Tibial artery (tissue), 4 donors: ENCODE results near the gene SLC26A1.
A peak's percentile ranks its signal among the peaks of the same experiment; 100 is the strongest.

Experiments used
- DNase-seq, 2 donors: peaks; one replicate each; pipeline ENCODE4 v3.0.0-alpha.2; 2019
- H3K27ac ChIP-seq, 2 donors: fragments of 200-600 bp; sonication (generic) in 1 of 2; 1 replicate in 1 of 2; 2 replicates in 1 of 2; pipeline ENCODE4 v1.5.1; 2018 to 2019; ENCODE audit warnings: mild to moderate bottlenecking in 1 of 2
- H3K27me3 ChIP-seq, 2 donors: fragments of 200-600 bp; sonication (generic) in 1 of 2; one replicate each; pipeline versions ENCODE4 v1.5.1 to v1.6.0; 2016 to 2019
- H3K36me3 ChIP-seq, 3 donors: fragments of 200-600 bp; sonication (generic) in 2 of 3; one replicate each; pipeline ENCODE4 v1.5.1; 2016 to 2019; ENCODE audit warnings: mild to moderate bottlenecking in 2 of 3
- H3K4me1 ChIP-seq, 4 donors: fragments of 200-600 bp; sonication (generic) in 2 of 4; 1 replicate in 3 of 4; 2 replicates in 1 of 4; pipeline ENCODE4 v1.5.1; 2016 to 2019
- H3K4me3 ChIP-seq, 2 donors: fragments of 200-600 bp; sonication (generic) in 1 of 2; 1 replicate in 1 of 2; 2 replicates in 1 of 2; pipeline ENCODE4 v1.5.1; 2018 to 2019; ENCODE audit warnings: mild to moderate bottlenecking in 2 of 2
- H3K9me3 ChIP-seq, 3 donors: fragments of 200-600 bp; sonication (generic) in 1 of 3; one replicate each; pipeline ENCODE4 v1.5.1; 2016 to 2019
- intact Hi-C: fragments of 100-400 bp; cut with DNase I; formaldehyde crosslinking; loops from one replicate; pipeline ENCODE4 v1.15.0; 2023; ENCODE audit warnings: low total_unique reads
- TF ChIP-seq, protein P1 (sequence below), 2 experiments: fragments of 200-600 bp in 1 of 2; fragments of 450-650 bp in 1 of 2; IDR thresholded peaks; one replicate each; pipeline ENCODE4 v1.5.1; 2017 to 2019; ENCODE audit warnings: antibody characterized with exemption in 2 of 2, mild to moderate bottlenecking in 1 of 2, moderate library complexity in 1 of 2

Gene SLC26A1

DNA sequence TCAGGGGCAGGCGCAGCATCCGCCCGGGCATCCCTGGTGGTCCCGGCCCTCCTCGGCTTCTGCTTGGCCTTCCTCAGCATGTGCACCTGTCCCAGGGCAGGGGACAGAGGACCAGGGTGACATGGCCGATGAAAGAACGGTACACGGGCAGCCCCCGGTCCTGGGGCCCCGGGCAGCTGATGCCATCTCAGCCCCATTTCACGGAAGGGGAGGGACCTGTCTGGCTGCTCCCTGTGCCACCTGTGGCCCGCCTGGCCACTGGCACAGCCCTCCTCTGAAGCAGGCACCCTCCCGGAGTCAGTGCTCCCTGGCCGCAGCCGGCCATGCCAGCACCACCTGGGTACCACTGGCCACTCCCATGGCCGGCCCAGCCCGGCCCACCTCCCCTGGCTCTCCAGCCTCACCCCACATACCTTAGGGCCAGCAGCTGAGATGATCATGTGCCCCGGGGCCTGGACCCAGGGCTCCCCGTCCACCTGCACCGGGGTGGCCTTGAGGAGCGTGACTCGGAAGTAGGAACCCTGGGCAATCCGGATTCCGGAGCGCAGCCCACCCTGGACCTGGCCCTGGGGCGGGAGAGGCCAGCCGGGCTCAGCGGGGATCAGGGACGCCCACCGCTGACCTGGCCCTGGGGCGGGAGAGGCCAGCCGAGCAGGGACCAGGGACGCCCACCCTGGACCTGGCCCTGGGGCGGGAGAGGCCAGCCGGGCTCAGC, 32.4 kb downstream of the SLC26A1 start:
- TF ChIP-seq, protein P1, sequence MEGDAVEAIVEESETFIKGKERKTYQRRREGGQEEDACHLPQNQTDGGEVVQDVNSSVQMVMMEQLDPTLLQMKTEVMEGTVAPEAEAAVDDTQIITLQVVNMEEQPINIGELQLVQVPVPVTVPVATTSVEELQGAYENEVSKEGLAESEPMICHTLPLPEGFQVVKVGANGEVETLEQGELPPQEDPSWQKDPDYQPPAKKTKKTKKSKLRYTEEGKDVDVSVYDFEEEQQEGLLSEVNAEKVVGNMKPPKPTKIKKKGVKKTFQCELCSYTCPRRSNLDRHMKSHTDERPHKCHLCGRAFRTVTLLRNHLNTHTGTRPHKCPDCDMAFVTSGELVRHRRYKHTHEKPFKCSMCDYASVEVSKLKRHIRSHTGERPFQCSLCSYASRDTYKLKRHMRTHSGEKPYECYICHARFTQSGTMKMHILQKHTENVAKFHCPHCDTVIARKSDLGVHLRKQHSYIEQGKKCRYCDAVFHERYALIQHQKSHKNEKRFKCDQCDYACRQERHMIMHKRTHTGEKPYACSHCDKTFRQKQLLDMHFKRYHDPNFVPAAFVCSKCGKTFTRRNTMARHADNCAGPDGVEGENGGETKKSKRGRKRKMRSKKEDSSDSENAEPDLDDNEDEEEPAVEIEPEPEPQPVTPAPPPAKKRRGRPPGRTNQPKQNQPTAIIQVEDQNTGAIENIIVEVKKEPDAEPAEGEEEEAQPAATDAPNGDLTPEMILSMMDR (IDR thresholded peaks at IDR 0.05) = no peak
- Histone ChIP-seq H3K27ac (no peak overlapping the region), H3K9me3 (no peaks in the 10 kb centered on the region), H3K36me3 (peaks cover 4 to 97% (median 58%) of the 10 kb centered on the region in 3 donors), H3K4me1 (no peaks in the 10 kb centered on the region), H3K4me3 (no peak overlapping the region), H3K27me3 (no peaks in the 10 kb centered on the region)
- no peak for DNase-seq
- intact Hi-C loops = no loop called here

DNA sequence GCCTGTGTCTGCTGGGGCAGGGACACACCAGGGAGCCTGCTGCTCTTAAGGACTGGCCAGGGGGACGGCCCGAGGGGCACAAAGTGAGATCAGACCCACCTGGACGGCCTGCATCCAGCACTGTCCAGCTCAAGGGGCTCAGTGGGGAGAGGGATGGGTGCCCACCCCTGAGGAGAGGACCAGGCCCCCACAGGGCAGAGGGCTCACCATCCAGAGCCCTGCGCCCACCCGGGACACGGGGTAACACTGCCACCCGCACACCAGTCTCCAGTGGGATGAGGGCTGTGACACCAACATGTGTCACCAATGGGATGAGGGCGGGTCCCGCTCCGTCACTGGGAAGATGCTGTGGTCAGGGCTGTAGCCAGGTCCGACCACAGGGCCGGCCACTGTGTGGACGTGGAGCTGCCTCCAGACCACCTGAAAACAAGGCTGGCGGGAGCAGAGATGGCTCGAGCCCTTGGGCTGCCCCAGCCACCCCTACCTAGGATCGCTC, 33.0 kb downstream of the SLC26A1 start:
- H3K4me1 ChIP-seq = no peaks in the 10 kb centered on the region
- intact Hi-C loops = no loop called here
- H3K27me3 ChIP-seq = no peaks in the 10 kb centered on the region
- H3K4me3 ChIP-seq = no peak overlapping the region
- no peaks in the 10 kb centered on the region for H3K9me3 ChIP-seq
- no peak for DNase-seq
- TF ChIP-seq, protein P1 (IDR thresholded peaks at IDR 0.05) = no peak
- peaks cover 4 to 97% (median 58%) of the 10 kb centered on the region in 3 donors for H3K36me3 ChIP-seq
- no peak overlapping the region for H3K27ac ChIP-seq

DNA sequence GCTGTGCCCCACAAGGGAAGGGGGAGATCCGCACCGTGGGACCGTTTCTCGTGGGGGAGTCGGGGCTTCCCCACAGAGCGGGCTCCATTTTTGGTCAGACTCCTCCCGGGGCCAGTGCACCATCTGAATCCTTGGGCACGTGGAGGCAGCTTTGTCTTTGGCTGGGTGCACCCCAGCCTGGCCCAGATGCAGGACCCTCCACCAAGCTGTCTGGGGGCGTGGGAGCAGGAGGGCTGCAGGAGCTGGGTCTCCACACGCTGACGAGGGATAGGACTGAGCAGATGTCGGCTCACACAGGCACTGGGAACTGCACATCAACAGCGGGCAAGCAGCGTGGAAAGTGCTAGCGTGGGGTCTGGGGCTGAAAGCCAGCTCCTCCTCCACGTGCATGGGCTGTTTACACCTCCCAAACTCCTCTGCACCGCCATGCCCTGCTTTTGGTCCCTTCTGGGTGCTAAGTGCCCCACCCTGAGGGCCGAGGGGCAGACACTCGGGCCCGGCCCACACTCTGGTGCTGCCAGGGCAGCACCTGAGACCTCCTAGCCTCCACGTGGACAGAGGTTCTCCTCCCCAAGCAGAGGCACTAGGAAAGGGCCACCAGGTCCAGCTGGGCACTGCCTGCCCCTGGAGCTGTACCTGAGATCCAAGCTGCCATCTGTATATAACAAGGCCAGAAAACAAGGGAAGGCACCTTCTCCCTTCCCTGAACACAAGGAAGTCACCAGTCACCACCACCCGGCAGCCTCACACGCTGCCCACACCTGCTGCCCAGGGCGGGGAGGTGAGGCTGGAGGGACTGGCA, 33.7 kb downstream of the SLC26A1 start:
- Histone ChIP-seq H3K9me3 (no peaks in the 10 kb centered on the region), H3K27ac (no peak overlapping the region), H3K36me3 (peaks cover 4 to 97% (median 60%) of the 10 kb centered on the region in 3 donors), H3K4me1 (no peaks in the 10 kb centered on the region), H3K4me3 (no peak overlapping the region), H3K27me3 (no peaks in the 10 kb centered on the region)
- DNase-seq = peak; percentile 16 to 59
- TF ChIP-seq, protein P1 (IDR thresholded peaks at IDR 0.05) = no peak
- intact Hi-C loops = no loop called here

DNA sequence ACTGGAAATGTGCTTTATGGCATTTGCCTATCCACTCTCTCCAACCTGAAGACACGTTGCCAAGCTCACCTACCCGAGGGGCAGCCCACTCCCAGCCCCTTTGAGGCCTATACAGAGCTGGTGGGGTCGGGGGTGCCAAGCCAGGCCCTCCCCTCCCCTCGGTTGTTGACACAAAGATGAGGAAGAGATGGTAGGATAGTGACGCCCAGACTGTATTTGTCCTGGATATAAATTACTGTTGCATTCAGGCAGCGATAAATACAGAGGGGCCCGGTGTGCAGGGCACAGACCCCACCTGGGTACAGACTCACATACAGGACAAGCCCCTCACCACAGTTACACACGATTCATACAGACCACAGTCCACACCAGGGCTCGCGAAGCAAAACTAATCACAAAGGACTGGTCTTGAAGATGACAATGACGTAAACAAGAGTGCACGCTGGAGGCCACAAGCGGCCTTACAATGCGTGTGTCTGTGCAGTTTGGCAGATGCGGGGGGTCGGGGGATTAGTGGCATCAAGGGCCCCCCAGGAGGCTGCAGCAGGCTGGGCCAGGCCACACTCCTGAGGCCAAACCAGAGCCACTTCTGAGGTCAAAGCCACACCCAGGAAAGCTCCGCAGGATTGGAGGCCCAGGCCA, 34.4 kb downstream of the SLC26A1 start:
- Histone ChIP-seq H3K4me3 (no peak overlapping the region), H3K27me3 (no peaks in the 10 kb centered on the region), H3K36me3 (peaks cover 4 to 97% (median 64%) of the 10 kb centered on the region in 3 donors), H3K4me1 (no peaks in the 10 kb centered on the region), H3K27ac (no peak overlapping the region), H3K9me3 (no peaks in the 10 kb centered on the region)
- DNase-seq = peak; percentile 19 to 51
- TF ChIP-seq, protein P1 (IDR thresholded peaks at IDR 0.05) = no peak
- intact Hi-C loops = no loop called here

DNA sequence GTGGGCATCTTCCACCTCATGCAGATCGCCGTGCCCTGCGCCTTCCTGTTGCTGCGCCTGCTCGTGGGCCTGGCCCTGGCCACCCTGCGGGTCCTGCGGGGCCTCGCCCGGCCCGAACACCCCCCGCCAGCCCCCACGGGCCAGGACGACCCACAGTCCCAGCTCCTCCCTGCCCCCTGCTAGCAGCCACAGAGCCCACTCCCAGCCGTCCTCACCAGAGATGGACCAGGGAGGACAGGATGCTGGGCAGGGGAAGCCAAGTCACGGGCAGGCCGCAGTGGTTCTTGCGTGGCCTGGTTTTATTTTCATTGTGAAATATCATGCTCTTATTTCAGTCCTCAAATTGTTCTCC, 34.9 kb downstream of the SLC26A1 start:
- TF ChIP-seq, protein P1 (IDR thresholded peaks at IDR 0.05) = no peak
- no peaks in the 10 kb centered on the region for H3K4me1 ChIP-seq
- H3K4me3 ChIP-seq = no peak overlapping the region
- no peak overlapping the region for H3K27ac ChIP-seq
- peak in 1 of 2 donors; percentile 13 for DNase-seq
- peaks cover 4 to 99% (median 67%) of the 10 kb centered on the region in 3 donors for H3K36me3 ChIP-seq
- H3K9me3 ChIP-seq = no peaks in the 10 kb centered on the region
- intact Hi-C loops = no loop called here
- no peaks in the 10 kb centered on the region for H3K27me3 ChIP-seq
